GM21717 (cell line): ENCODE measurements around the gene SIGLEC12.
"Not testable (repeated sequence)": the region's sequence is repeated elsewhere in the genome, so short reads cannot be mapped to it uniquely, and the experiment has no call there.

Source experiments
- ATAC-seq: cut with Tn5 transposase; IDR thresholded peaks from one replicate; pipeline ENCODE4 v1.9.1; 2021; ENCODE audit warnings: mild to moderate bottlenecking, moderate library complexity; ENCODE audit not compliant: unreplicated experiment

SIGLEC12 gene

GRCh38 chr19:51460164-51460992 lies 41.2 kb downstream of the SIGLEC12 start:
- ATAC-seq, result no peak

- no peak for ATAC-seq
Measured at GRCh38 chr19:51458899-51459505, 42.6 kb downstream of the SIGLEC12 start.

- ATAC-seq, result no peak
Measured at GRCh38 chr19:51458051-51458645, 43.5 kb downstream of the SIGLEC12 start, which contains the start of gene SIGLEC8. Gene SIGLEC8 (minus strand): TSS chr19:51458454. CDS start chr19:51458387, 67 bp downstream.

GRCh38 chr19:51457351-51458013 lies 44.1 kb downstream of the SIGLEC12 start:
- ATAC-seq, result no peak

GRCh38 chr19:51456541-51457290 lies 44.9 kb downstream of the SIGLEC12 start:
- no peak for ATAC-seq

GRCh38 chr19:51450730-51451307 lies 50.8 kb downstream of the SIGLEC12 start:
- ATAC-seq, result no peak

- ATAC-seq, result no peak
Measured at GRCh38 chr19:51448411-51449016, 53.1 kb downstream of the SIGLEC12 start.

- ATAC-seq, result no peak
Measured at GRCh38 chr19:51448011-51448410, 53.6 kb downstream of the SIGLEC12 start.

- ATAC-seq, result not testable (repeated sequence)
Measured at GRCh38 chr19:51447510-51447909, 54.1 kb downstream of the SIGLEC12 start.

GRCh38 chr19:51441410-51442390 lies 59.9 kb downstream of the SIGLEC12 start:
- peak; percentile 75 for ATAC-seq
